GM23338 (cell line): ENCODE results near the gene TRIM68. TPM values are rescaled to one million over a fixed set of nuclear protein-coding genes. Genes with fewer than 3 reads are reported as not detected.

Experiments
- ATAC-seq: fragments of 200-7000 bp; cut with Tn5 transposase; 3 replicates; pipeline ENCODE4 v1.9.1; 2020
- DNase-seq: peaks from one replicate; pipeline ENCODE4 v3.0.0-alpha.2; 2015; ENCODE audit warnings: low spot score
- H2AFZ ChIP-seq: fragments of 200-600 bp; sonication (generic); 2 replicates; pipeline ENCODE4 v1.8.0; 2016; ENCODE audit warnings: antibody characterized with exemption, mild to moderate bottlenecking, moderate library complexity
- H3F3A ChIP-seq: fragments of 200-600 bp; sonication (generic); replicated peaks from 2 replicates; pipeline ENCODE4 v1.8.0; 2017; ENCODE audit warnings: antibody characterized with exemption, mixed run types, low read depth
- H3K27ac ChIP-seq: fragments of 200-600 bp; sonication (generic); 2 replicates; pipeline ENCODE4 v1.6.1; 2016; ENCODE audit warnings: low read depth
- H3K27me3 ChIP-seq: fragments of 200-600 bp; sonication (generic); 2 replicates; pipeline ENCODE4 v1.8.0; 2016; ENCODE audit warnings: mild to moderate bottlenecking, mixed run types, moderate library complexity; ENCODE audit not compliant: insufficient read depth
- H3K36me3 ChIP-seq: fragments of 200-600 bp; sonication (generic); 2 replicates; pipeline ENCODE4 v1.8.0; 2016; ENCODE audit warnings: mild to moderate bottlenecking; ENCODE audit not compliant: insufficient read depth
- H3K4me1 ChIP-seq: fragments of 200-600 bp; sonication (generic); 2 replicates; pipeline ENCODE4 v1.8.0; 2016; ENCODE audit warnings: mild to moderate bottlenecking, moderate library complexity; ENCODE audit not compliant: insufficient read depth
- H3K4me2 ChIP-seq: fragments of 200-600 bp; sonication (generic); 2 replicates; pipeline ENCODE4 v1.7.1; 2017; ENCODE audit warnings: mixed run types
- H3K4me3 ChIP-seq: fragments of 200-600 bp; sonication (generic); 2 replicates; pipeline ENCODE4 v1.6.1; 2016; ENCODE audit warnings: mixed run types
- H3K79me2 ChIP-seq: fragments of 200-600 bp; sonication (generic); replicated peaks from 2 replicates; pipeline ENCODE4 v1.8.0; 2017; ENCODE audit warnings: mild to moderate bottlenecking; ENCODE audit not compliant: insufficient read depth
- H3K9me2 ChIP-seq: fragments of 200-600 bp; sonication (generic); 2 replicates; pipeline ENCODE4 v1.8.0; 2017; ENCODE audit not compliant: insufficient read depth
- H4K20me1 ChIP-seq: fragments of 200-600 bp; sonication (generic); replicated peaks from 2 replicates; pipeline ENCODE4 v1.8.0; 2017; ENCODE audit warnings: mild to moderate bottlenecking; ENCODE audit not compliant: insufficient read depth
- H3K27ac Mint-ChIP-seq: 2 replicates; pipeline ENCODE4 v1.8.0; 2020; ENCODE audit warnings: inconsistent platforms, mild to moderate bottlenecking, moderate library complexity, mixed read lengths
- H3K27me3 Mint-ChIP-seq: 3 replicates; pipeline ENCODE4 v1.8.0; 2022; ENCODE audit warnings: low read depth, mild to moderate bottlenecking, moderate library complexity, mixed read lengths, inconsistent platforms; ENCODE audit not compliant: insufficient read depth, poor library complexity
- H3K36me3 Mint-ChIP-seq: 3 replicates; pipeline ENCODE4 v1.8.0; 2021; ENCODE audit warnings: low read depth, mild to moderate bottlenecking, inconsistent platforms, moderate library complexity, mixed read lengths
- H3K4me1 Mint-ChIP-seq: 3 replicates; pipeline ENCODE4 v1.8.0; 2020; ENCODE audit warnings: mild to moderate bottlenecking, inconsistent platforms, mixed read lengths
- H3K4me3 Mint-ChIP-seq: 3 replicates; pipeline ENCODE4 v1.8.0; 2021; ENCODE audit warnings: moderate library complexity, mild to moderate bottlenecking, inconsistent platforms, mixed read lengths
- H3K9me3 Mint-ChIP-seq: 3 replicates; pipeline ENCODE4 v1.8.0; 2020; ENCODE audit warnings: moderate library complexity, mild to moderate bottlenecking, inconsistent platforms, mixed read lengths
- CTCF ChIP-seq, 2 experiments: fragments of 200-600 bp in 1 of 2; sonication (generic) in 1 of 2; conservative IDR thresholded peaks; 2 replicates each; pipeline versions ENCODE4 v1.5.1 to v1.6.1; 2016 to 2017; ENCODE audit warnings: antibody characterized with exemption in 2 of 2, low read depth in 2 of 2, mild to moderate bottlenecking in 2 of 2, moderate library complexity in 1 of 2
- NANOG ChIP-seq: IDR thresholded peaks from 2 replicates; pipeline ENCODE4 v1.6.1; 2016; ENCODE audit warnings: antibody characterized with exemption, borderline replicate concordance
- STAT1 ChIP-seq: IDR thresholded peaks from one replicate; pipeline ENCODE4 v1.6.1; 2016; ENCODE audit warnings: antibody characterized with exemption; ENCODE audit not compliant: unreplicated experiment
- ZNF114 ChIP-seq: fragments of 250-450 bp; sonication (Bioruptor Pico); IDR thresholded peaks from 2 replicates; pipeline ENCODE4 v1.5.0; 2020; ENCODE audit warnings: mild to moderate bottlenecking, moderate library complexity
- ZNF331 ChIP-seq: fragments of 250-450 bp; sonication (Bioruptor Pico); IDR thresholded peaks from 2 replicates; pipeline ENCODE4 v1.5.0; 2020; ENCODE audit warnings: low read depth, mild to moderate bottlenecking, moderate library complexity
- ZNF462 ChIP-seq: fragments of 250-450 bp; sonication (Bioruptor Pico); IDR thresholded peaks from 2 replicates; pipeline ENCODE4 v1.5.0; 2020; ENCODE audit warnings: mild to moderate bottlenecking, moderate library complexity
- polyA plus RNA-seq: library from polyadenylated mRNA; unstranded; fragments of >200 nt; fragmentation: Nextera tagmentation; extraction: Ambion mirVana; gene quantifications from 2 replicates; pipeline ENCODE4 v1.2.1, GENCODE V29; 2016
- total RNA-seq: library from RNA; depleted of rRNA; stranded (reverse); fragments of >200 nt; shearing (Covaris generic); gene quantifications from 2 replicates; pipeline ENCODE4 v1.2.3, GENCODE V29; 2014

Gene TRIM68
- total and polyA plus RNA-seq, 2 experiments from 2014 or later: 1.6 to 5.7 TPM

- no peaks in the 10 kb centered on the region; the same call in 2 of the 3 replicates for H3K9me3 Mint-ChIP-seq
- no peaks in the 10 kb centered on the region for H3K36me3 ChIP-seq
- no peak within 1 kb of the TSS for H3K27ac ChIP-seq
- no peaks in the 10 kb centered on the region for H3K4me1 Mint-ChIP-seq
- ATAC-seq: no peak
- no peak within 1 kb of the TSS for H2AFZ ChIP-seq
- no peaks in the 10 kb centered on the region for H4K20me1 ChIP-seq
- H3K79me2 ChIP-seq: no peaks in the 10 kb centered on the region
- H3K4me3 ChIP-seq: no peak within 1 kb of the TSS
- H3K27ac Mint-ChIP-seq: no peak within 1 kb of the TSS
- H3K27me3 ChIP-seq: no peaks in the 10 kb centered on the region
- H3K4me2 ChIP-seq: no peak within 1 kb of the TSS
- H3K36me3 Mint-ChIP-seq: no peaks in the 10 kb centered on the region
- peaks cover 8% of the 10 kb centered on the region; the same call in 1 of the 2 replicates for H3K9me2 ChIP-seq
- H3K27me3 Mint-ChIP-seq: no peaks in the 10 kb centered on the region
- no peak for DNase-seq
- no peak within 1 kb of the TSS for H3K4me3 Mint-ChIP-seq
- TF ChIP-seq ZNF462 (CRISPR knock-in tag) (no peak), NANOG (no peak), ZNF331 (CRISPR knock-in tag) (no peak), CTCF (conservative IDR thresholded peaks at IDR 0.05; ENCODE audit: low read depth in 2 of 2) (no peak), STAT1 (no peak), ZNF114 (no peak)
- no peaks in the 10 kb centered on the region for H3K4me1 ChIP-seq
- no peaks in the 10 kb centered on the region for H3F3A ChIP-seq
Measured at GRCh38 chr11:4581443-4581842, 26.6 kb downstream of the TRIM68 start, which contains the start of gene OR52I2. Gene OR52I2, plus strand, starts transcription at chr11:4581743.
